ENCODE measurements around the gene NPM1. TPM values are rescaled to one million over a fixed set of nuclear protein-coding genes. Genes with fewer than 3 reads are reported as not detected.
"Not testable (repeated sequence)": the region's sequence is repeated elsewhere in the genome, so short reads cannot be mapped to it uniquely, and the experiment has no call there.

The NPM1 gene
- total and polyA plus RNA-seq, 2 of the 13 experiments (the other 11 are each of a cell fraction or from before 2014, with no cell fraction given) = 2,047 to 3,353 TPM

- TF ChIP-seq ZBTB46 (CRISPR knock-in tag; IDR thresholded peaks at IDR 0.05; ENCODE audit: borderline replicate concordance) (no peak), ZNF619 (CRISPR knock-in tag; IDR thresholded peaks at IDR 0.05) (no peak), KAT7 (CRISPR knock-in tag; IDR thresholded peaks at IDR 0.05; ENCODE audit: borderline replicate concordance) (no peak)
Observed at GRCh38 chr5:171357843-171358242, 29.8 kb upstream of the NPM1 start (continued).

GRCh38 chr5:171361151-171361550 is 26.5 kb upstream of the NPM1 start:
- POLR2A ChIA-PET; H4K20me1 ChIP-seq (ENCODE audit: insufficient read depth, low read length); H3K4me3 ChIP-seq (replicated peaks in 1 of 3; ENCODE audit: insufficient read depth in 1 of 3, low read depth in 2 of 3, low read length in 3 of 3); H3K79me2 ChIP-seq (ENCODE audit: insufficient read depth, low read length); BruUV-seq (replicated peaks); H3K27ac ChIP-seq (ENCODE audit: extremely low read length, insufficient read depth, low read length); ATAC-seq; DNase-seq (ENCODE audit: low spot score); intact Hi-C loops (cut with micrococcal nuclease; ENCODE audit: unreplicated experiment); H3K9ac ChIP-seq (ENCODE audit: insufficient read depth, low read depth, low read length); H3K36me3 ChIP-seq (replicated peaks in 1 of 2; ENCODE audit: control insufficient read depth in 1 of 2, insufficient read depth in 2 of 2, low read length in 2 of 2); H3K27me3 ChIP-seq (ENCODE audit: control insufficient read depth in 1 of 2, insufficient read depth in 2 of 2, low read length in 2 of 2); in situ Hi-C loops (cut with HindIII; ENCODE audit: extremely low pct_ligation_motif_present, low pct_unique_long_range_greater_than_20kb); H3K4me2 ChIP-seq (ENCODE audit: low read depth, low read length); H3K4me1 ChIP-seq (ENCODE audit: insufficient read depth, low read length); H3K9me3 ChIP-seq (ENCODE audit: low read length); CTCF ChIA-PET (ENCODE audit: low intra/inter-chr PET ratio, low total read pairs); H2AFZ ChIP-seq (ENCODE audit: low read length); FAIRE-seq: not testable (repeated sequence)
- 16% methylated on average over 7 of the region's 7 CpGs for WGBS (ENCODE audit: low lambda C conversion rate)

- H3K27ac ChIP-seq (ENCODE audit: extremely low read length, insufficient read depth, low read length); H2AFZ ChIP-seq (ENCODE audit: low read length); H3K9me3 ChIP-seq (ENCODE audit: low read length); FAIRE-seq; DNase-seq (ENCODE audit: low spot score); CTCF ChIA-PET (ENCODE audit: low intra/inter-chr PET ratio, low total read pairs); H3K4me2 ChIP-seq (ENCODE audit: low read depth, low read length); BruUV-seq (replicated peaks); in situ Hi-C loops (cut with HindIII; ENCODE audit: extremely low pct_ligation_motif_present, low pct_unique_long_range_greater_than_20kb); H3K9ac ChIP-seq (ENCODE audit: insufficient read depth, low read depth, low read length); POLR2A ChIA-PET; H3K4me1 ChIP-seq (ENCODE audit: insufficient read depth, low read length); H4K20me1 ChIP-seq (ENCODE audit: insufficient read depth, low read length); H3K4me3 ChIP-seq (replicated peaks in 1 of 3; ENCODE audit: insufficient read depth in 1 of 3, low read depth in 2 of 3, low read length in 3 of 3); H3K27me3 ChIP-seq (ENCODE audit: control insufficient read depth in 1 of 2, insufficient read depth in 2 of 2, low read length in 2 of 2); H3K79me2 ChIP-seq (ENCODE audit: insufficient read depth, low read length); intact Hi-C loops (cut with micrococcal nuclease; ENCODE audit: unreplicated experiment); H3K36me3 ChIP-seq (replicated peaks in 1 of 2; ENCODE audit: control insufficient read depth in 1 of 2, insufficient read depth in 2 of 2, low read length in 2 of 2); ATAC-seq: not testable (repeated sequence)
- 57% methylated on average over 3 of the region's 3 CpGs for WGBS (ENCODE audit: low lambda C conversion rate)
Observed at GRCh38 chr5:171363249-171363648, 24.4 kb upstream of the NPM1 start.

All from HepG2 (cell line).